Measurements from ENCODE around the gene UBAP2L. TPM values are rescaled to one million over a fixed set of nuclear protein-coding genes. Genes with fewer than 3 reads are reported as not detected.

The UBAP2L gene
- total and polyA plus RNA-seq, 9 of the 15 experiments (the other 6 are each of a cell fraction or from before 2014, with no cell fraction given), result 75.0 to 245 (median 119) TPM

- TF ChIP-seq RFX5 (IDR thresholded peaks at IDR 0.05; ENCODE audit: low read depth, low read length), result no peak
- no peak for TF ChIP-seq PHTF2 (CRISPR knock-in tag; IDR thresholded peaks at IDR 0.05)
- TF ChIP-seq HLTF (IDR thresholded peaks at IDR 0.05), result peak; percentile 47; the same call in 1 of the 2 replicates
- TF ChIP-seq YY1 (IDR thresholded peaks at IDR 0.05; ENCODE audit: borderline replicate concordance in 1 of 3, control insufficient read depth in 1 of 3, extremely low read depth in 1 of 3, insufficient read depth in 3 of 3, insufficient read length in 1 of 3, insufficient replicate concordance in 2 of 3, low read depth in 1 of 3, low read length in 2 of 3), result peak in 1 of 3 experiments; percentile 47
- TF ChIP-seq SOX6 (IDR thresholded peaks at IDR 0.05), result no peak
- TF ChIP-seq FOXK2 (conservative IDR thresholded peaks at IDR 0.05 in 1 of 2, IDR thresholded peaks at IDR 0.05 in 1 of 2; ENCODE audit: low read depth in 2 of 2), result no peak
- TF ChIP-seq ZNF212 (CRISPR knock-in tag; IDR thresholded peaks at IDR 0.05), result no peak
- no peak for TF ChIP-seq ID3 (CRISPR knock-in tag; IDR thresholded peaks at IDR 0.05)
- no peak for TF ChIP-seq ID3 (tag; IDR thresholded peaks at IDR 0.05)
- no peak for TF ChIP-seq WHSC1 (IDR thresholded peaks at IDR 0.05; ENCODE audit: low read length)
- TF ChIP-seq ZC3H4 (CRISPR knock-in tag; IDR thresholded peaks at IDR 0.05; ENCODE audit: borderline replicate concordance), result no peak
- peak; percentile 88 to 94 for TF ChIP-seq TRIM24 (IDR thresholded peaks at IDR 0.05)
- no peak for TF ChIP-seq STAT6 (CRISPR knock-in tag; IDR thresholded peaks at IDR 0.05)
- no peak for TF ChIP-seq SMC3 (conservative IDR thresholded peaks at IDR 0.05; ENCODE audit: insufficient read depth, low read depth, low read length)
- no peak for TF ChIP-seq CBX2 (IDR thresholded peaks at IDR 0.05; ENCODE audit: insufficient read depth, low read length, poor library complexity, severe bottlenecking)
- no peak for TF ChIP-seq ZNF79 (CRISPR knock-in tag; IDR thresholded peaks at IDR 0.05; ENCODE audit: low read depth)
- no peak for TF ChIP-seq ZNF780A (CRISPR knock-in tag; IDR thresholded peaks at IDR 0.05)
- no peak for TF ChIP-seq AFF1 (IDR thresholded peaks at IDR 0.05; ENCODE audit: low read depth in 1 of 2, partially characterized antibody in 2 of 2)
- no peak for TF ChIP-seq MCM7 (IDR thresholded peaks at IDR 0.05)
- no peak for TF ChIP-seq RFX1 (IDR thresholded peaks at IDR 0.05)
- no peak for TF ChIP-seq U2AF2 (optimal IDR thresholded peaks at IDR 0.05; ENCODE audit: low read depth, low read length)
- TF ChIP-seq XRCC3 (IDR thresholded peaks at IDR 0.05), result peak; percentile 94
Measured at GRCh38 chr1:154295408-154296235, 74.9 kb downstream of the UBAP2L start (continued).
